NCI-H1417 (cell line): Measurements from ENCODE around the gene PROCA1.
A peak's percentile ranks its signal among the peaks of the same experiment; 100 is the strongest.

Experiments used
- DNase-seq, 3 experiments: peaks; one replicate each; lab custom pipeline; 2025; lab: John Stamatoyannopoulos, UW

PROCA1 gene

GRCh38 chr17:28707339-28707720 is 4.4 kb downstream of the PROCA1 start:
- no peak for DNase-seq

- no peak for DNase-seq
These were observed 5.0 kb downstream of the PROCA1 start for GRCh38 chr17:28706471-28707338.

- no peak for DNase-seq
These were observed 5.9 kb downstream of the PROCA1 start for GRCh38 chr17:28705728-28706334.

- DNase-seq, result no peak
These were observed 6.5 kb downstream of the PROCA1 start for GRCh38 chr17:28705074-28705659.

GRCh38 chr17:28704219-28704858 is 7.3 kb downstream of the PROCA1 start:
- no peak for DNase-seq

- no peak for DNase-seq
These were observed 8.0 kb downstream of the PROCA1 start for GRCh38 chr17:28703552-28704218.

- DNase-seq, result no peak
These were observed 8.9 kb downstream of the PROCA1 start for GRCh38 chr17:28702752-28703150.

GRCh38 chr17:28702026-28702751 is 9.5 kb downstream of the PROCA1 start:
- DNase-seq, result no peak

GRCh38 chr17:28700830-28701492 is 10.7 kb downstream of the PROCA1 start:
- no peak for DNase-seq

GRCh38 chr17:28700278-28700677 is 11.4 kb downstream of the PROCA1 start:
- DNase-seq, result no peak

GRCh38 chr17:28698253-28698941 is 13.3 kb downstream of the PROCA1 start:
- no peak for DNase-seq

- DNase-seq, result no peak
These were observed 17.8 kb downstream of the PROCA1 start for GRCh38 chr17:28693869-28694268.

- DNase-seq, result no peak
These were observed 22.7 kb downstream of the PROCA1 start for GRCh38 chr17:28689011-28689410.

GRCh38 chr17:28688481-28688880 is 23.2 kb downstream of the PROCA1 start:
- DNase-seq, result no peak

GRCh38 chr17:28686296-28686695 is 25.4 kb downstream of the PROCA1 start:
- DNase-seq, result no peak

GRCh38 chr17:28685366-28685765 is 26.3 kb downstream of the PROCA1 start:
- no peak for DNase-seq

GRCh38 chr17:28684963-28685362 is 26.7 kb downstream of the PROCA1 start:
- peak in 2 of 3 experiments; percentile 49 to 97 for DNase-seq

GRCh38 chr17:28682655-28683054 is 29.0 kb downstream of the PROCA1 start:
- no peak for DNase-seq

- peak in 2 of 3 experiments; percentile 16 to 53 for DNase-seq
These were observed 35.7 kb downstream of the PROCA1 start for GRCh38 chr17:28675980-28676379.

GRCh38 chr17:28675490-28675889 is 36.2 kb downstream of the PROCA1 start:
- DNase-seq, result no peak
